HFFc6 (cell line): ENCODE data around the gene KIRREL3. TPM values are rescaled to one million over a fixed set of nuclear protein-coding genes. Genes with fewer than 3 reads are reported as not detected.

Experiments used
- DNase-seq: peaks from one replicate; pipeline ENCODE4 v3.0.0-alpha.2; 2018
- H3K27ac Mint-ChIP-seq: 2 replicates; pipeline ENCODE4 v1.8.0; 2020; ENCODE audit warnings: mild to moderate bottlenecking, mixed read lengths
- H3K27me3 Mint-ChIP-seq: 2 replicates; pipeline ENCODE4 v1.8.0; 2021; ENCODE audit warnings: mild to moderate bottlenecking, moderate library complexity, mixed read lengths; ENCODE audit not compliant: insufficient read depth
- H3K36me3 Mint-ChIP-seq: 2 replicates; pipeline ENCODE4 v1.8.0; 2021; ENCODE audit warnings: low read depth, mixed read lengths
- H3K4me1 Mint-ChIP-seq: 2 replicates; pipeline ENCODE4 v1.8.0; 2020; ENCODE audit warnings: low read depth, mixed read lengths
- H3K4me3 Mint-ChIP-seq: 2 replicates; pipeline ENCODE4 v1.8.0; 2020; ENCODE audit warnings: mild to moderate bottlenecking, moderate library complexity, mixed read lengths
- H3K9me3 Mint-ChIP-seq: 2 replicates; pipeline ENCODE4 v1.8.0; 2020; ENCODE audit warnings: mild to moderate bottlenecking, mixed read lengths
- total RNA-seq, 6 experiments: library from RNA; stranded (reverse); fragmentation: NEBNext Ultra II Directional; extraction: Animal tissue kit (Norgen Biotek cat#: 25700); gene quantifications; 2 replicates in 1 of 6; 3 replicates in 5 of 6; pipeline ENCODE4 v1.2.3, GENCODE V29; 2021
- TF ChIP-seq, protein P1 (sequence below): fragments of 200-600 bp; sonication (generic); IDR thresholded peaks from 2 replicates; pipeline ENCODE4 v1.5.0; 2021; ENCODE audit warnings: antibody characterized with exemption, mild to moderate bottlenecking

Gene KIRREL3
- total RNA-seq, 6 experiments from 2014 or later = 22.2 to 38.2 (median 33.2) TPM

DNA sequence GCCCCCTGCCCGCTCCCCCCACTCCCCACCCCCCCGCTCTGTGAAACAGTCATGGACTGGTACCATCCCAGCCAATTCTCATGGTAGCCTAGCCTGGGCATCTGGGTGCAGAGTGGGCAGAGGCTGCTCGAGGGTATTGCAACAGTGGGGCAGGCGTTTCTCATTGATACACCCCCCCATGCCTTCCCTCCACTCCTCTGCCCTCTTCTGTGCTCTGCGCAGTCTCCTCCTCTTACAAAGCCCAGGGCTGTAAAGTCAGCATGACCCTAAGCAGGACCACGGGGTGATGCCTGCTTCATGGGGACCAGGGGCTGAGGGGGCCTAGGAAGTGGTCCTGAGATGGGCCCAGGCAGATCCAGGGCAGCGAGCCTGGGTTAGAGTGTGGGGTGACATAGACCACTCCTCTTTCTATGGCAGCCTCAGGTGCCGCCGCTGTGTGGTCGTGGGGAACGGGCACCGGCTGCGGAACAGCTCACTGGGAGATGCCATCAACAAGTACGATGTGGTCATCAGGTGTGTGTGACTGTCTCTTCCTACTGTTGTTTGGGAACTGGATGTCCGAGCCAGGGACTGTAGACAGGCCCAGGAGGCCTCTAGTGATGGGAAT lies 592.8 kb downstream of the KIRREL3 start:
- H3K4me3 Mint-ChIP-seq = no peak overlapping the region
- no peak overlapping the region for H3K27ac Mint-ChIP-seq
- DNase-seq = no peak
- H3K36me3 Mint-ChIP-seq = peaks cover 22% of the 10 kb centered on the region
- peaks cover 30% of the 10 kb centered on the region for H3K4me1 Mint-ChIP-seq
- H3K9me3 Mint-ChIP-seq = no peaks in the 10 kb centered on the region
- TF ChIP-seq, protein P1, sequence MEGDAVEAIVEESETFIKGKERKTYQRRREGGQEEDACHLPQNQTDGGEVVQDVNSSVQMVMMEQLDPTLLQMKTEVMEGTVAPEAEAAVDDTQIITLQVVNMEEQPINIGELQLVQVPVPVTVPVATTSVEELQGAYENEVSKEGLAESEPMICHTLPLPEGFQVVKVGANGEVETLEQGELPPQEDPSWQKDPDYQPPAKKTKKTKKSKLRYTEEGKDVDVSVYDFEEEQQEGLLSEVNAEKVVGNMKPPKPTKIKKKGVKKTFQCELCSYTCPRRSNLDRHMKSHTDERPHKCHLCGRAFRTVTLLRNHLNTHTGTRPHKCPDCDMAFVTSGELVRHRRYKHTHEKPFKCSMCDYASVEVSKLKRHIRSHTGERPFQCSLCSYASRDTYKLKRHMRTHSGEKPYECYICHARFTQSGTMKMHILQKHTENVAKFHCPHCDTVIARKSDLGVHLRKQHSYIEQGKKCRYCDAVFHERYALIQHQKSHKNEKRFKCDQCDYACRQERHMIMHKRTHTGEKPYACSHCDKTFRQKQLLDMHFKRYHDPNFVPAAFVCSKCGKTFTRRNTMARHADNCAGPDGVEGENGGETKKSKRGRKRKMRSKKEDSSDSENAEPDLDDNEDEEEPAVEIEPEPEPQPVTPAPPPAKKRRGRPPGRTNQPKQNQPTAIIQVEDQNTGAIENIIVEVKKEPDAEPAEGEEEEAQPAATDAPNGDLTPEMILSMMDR = no peak
- no peaks in the 10 kb centered on the region; the same call in 1 of the 2 replicates for H3K27me3 Mint-ChIP-seq

DNA sequence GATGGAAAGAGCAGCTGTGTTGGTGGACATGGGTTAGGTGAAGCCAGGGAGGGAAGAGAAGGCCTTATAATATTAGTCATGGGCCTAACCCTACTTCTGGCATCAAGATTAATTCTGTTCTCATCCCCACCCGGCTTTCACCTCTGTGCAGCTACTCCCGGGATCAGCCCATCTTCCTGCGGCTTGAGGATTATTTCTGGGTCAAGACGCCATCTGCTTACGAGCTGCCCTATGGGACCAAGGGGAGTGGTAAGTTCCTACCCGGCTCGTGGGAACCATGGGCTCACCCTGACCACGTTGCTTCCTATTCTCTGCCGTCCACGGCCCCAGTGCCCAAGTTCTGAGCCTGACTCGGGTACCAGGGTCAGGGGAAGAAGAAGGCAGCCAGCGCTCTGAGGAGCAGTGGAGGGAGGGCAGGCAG lies 593.5 kb downstream of the KIRREL3 start:
- TF ChIP-seq, protein P1 = no peak
- no peak overlapping the region for H3K4me3 Mint-ChIP-seq
- no peaks in the 10 kb centered on the region; the same call in 1 of the 2 replicates for H3K27me3 Mint-ChIP-seq
- DNase-seq = no peak
- H3K9me3 Mint-ChIP-seq = no peaks in the 10 kb centered on the region
- no peak overlapping the region for H3K27ac Mint-ChIP-seq
- H3K36me3 Mint-ChIP-seq = peaks cover 18% of the 10 kb centered on the region
- H3K4me1 Mint-ChIP-seq = peaks cover 31% of the 10 kb centered on the region

DNA sequence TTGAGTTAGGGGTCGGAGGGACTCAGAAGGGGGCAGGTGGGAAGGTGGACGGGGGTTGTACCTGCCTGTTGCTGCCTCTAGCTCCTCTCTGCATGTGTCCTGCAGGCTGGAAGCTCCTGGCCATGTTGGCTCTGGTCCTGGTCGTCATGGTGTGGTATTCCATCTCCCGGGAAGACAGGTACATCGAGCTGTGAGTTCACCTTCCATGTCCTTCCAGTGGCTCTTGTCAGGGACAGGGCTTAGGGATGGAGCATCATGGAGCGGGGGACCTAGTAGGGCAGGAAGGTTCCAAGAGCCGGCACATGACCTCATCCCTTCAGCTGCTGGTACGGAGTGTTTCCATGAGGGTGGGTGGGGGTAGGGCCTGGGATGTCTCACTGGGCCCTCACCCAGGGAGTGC lies 594.2 kb downstream of the KIRREL3 start:
- Mint-ChIP-seq H3K27me3 (no peaks in the 10 kb centered on the region; the same call in 1 of the 2 replicates), H3K27ac (no peak overlapping the region), H3K36me3 (peaks cover 20% of the 10 kb centered on the region)

DNA sequence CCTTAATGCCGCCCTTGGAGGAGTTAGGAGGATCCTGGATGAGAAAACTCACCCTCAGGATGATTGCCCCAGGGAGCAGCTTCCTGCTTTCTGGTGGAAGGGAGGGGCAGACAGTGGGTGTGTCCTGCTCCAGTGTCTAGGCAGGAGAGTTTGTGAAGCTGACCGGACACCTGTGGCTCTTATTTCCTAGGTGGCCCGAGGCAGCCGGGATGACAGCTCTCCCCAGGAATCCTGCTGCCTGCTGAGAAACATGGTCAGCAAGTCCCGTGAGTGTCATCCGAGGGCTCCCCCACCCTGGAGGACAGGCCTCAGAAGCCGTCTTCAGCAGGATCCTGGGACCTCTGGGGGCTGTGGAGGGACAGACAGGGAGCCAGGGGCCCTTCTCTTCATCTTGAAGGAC lies 594.7 kb downstream of the KIRREL3 start:
- DNase-seq = no peak
- TF ChIP-seq, protein P1 = no peak
- H3K27me3 Mint-ChIP-seq = no peaks in the 10 kb centered on the region; the same call in 1 of the 2 replicates
- H3K4me1 Mint-ChIP-seq = peaks cover 36% of the 10 kb centered on the region
- H3K9me3 Mint-ChIP-seq = no peaks in the 10 kb centered on the region
- H3K4me3 Mint-ChIP-seq = no peak overlapping the region
- no peak overlapping the region for H3K27ac Mint-ChIP-seq
- peaks cover 18% of the 10 kb centered on the region for H3K36me3 Mint-ChIP-seq

More for the DNA sequence above, 594.2 kb downstream of the KIRREL3 start:
- no peaks in the 10 kb centered on the region for H3K9me3 Mint-ChIP-seq
- TF ChIP-seq, protein P1 = no peak
- H3K4me1 Mint-ChIP-seq = peaks cover 37% of the 10 kb centered on the region
- no peak for DNase-seq
- H3K4me3 Mint-ChIP-seq = no peak overlapping the region

DNA sequence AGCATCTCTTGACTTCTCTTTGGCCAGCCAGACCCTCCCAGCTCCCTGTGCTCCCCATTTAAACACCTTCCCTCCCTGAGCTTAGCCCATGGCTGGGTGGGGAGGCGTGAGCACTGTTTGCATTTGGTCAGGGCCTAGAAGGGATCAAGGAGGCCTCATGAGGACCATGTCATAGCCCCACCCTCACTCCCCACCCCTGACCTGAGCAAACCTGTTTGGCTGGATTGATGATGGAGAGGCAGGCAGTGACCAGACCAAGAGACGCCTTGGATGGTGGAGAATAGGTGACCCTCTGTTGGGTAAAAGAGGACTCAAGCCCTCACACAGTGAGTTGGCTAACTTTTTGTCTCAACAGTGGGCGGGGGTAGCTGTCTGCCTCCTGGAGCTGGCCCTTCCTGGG lies 595.2 kb downstream of the KIRREL3 start:
- H3K9me3 Mint-ChIP-seq = no peaks in the 10 kb centered on the region
- H3K4me1 Mint-ChIP-seq = peaks cover 31% of the 10 kb centered on the region
- peaks cover 15% of the 10 kb centered on the region for H3K36me3 Mint-ChIP-seq
- DNase-seq = no peak
- no peak overlapping the region for H3K4me3 Mint-ChIP-seq
- TF ChIP-seq, protein P1 = no peak
- H3K27ac Mint-ChIP-seq = no peak overlapping the region
- H3K27me3 Mint-ChIP-seq = no peaks in the 10 kb centered on the region; the same call in 1 of the 2 replicates
